ENCODE data around the gene RGS3. TPM values are rescaled to one million over a fixed set of nuclear protein-coding genes. Genes with fewer than 3 reads are reported as not detected.
"Not testable (repeated sequence)": the region's sequence is repeated elsewhere in the genome, so short reads cannot be mapped to it uniquely, and the experiment has no call there.

Gene RGS3
- 10.6 TPM for polyA plus RNA-seq (2013, experiment 1 of 2)
- 13.5 TPM for polyA plus RNA-seq (2013, experiment 2 of 2)

GRCh38 chr9:113463418-113464285, at the start of gene RGS3:
TSS of gene RGS3 (plus strand) at chr9:113463727. CDS start at chr9:113463803, 76 bp downstream.
- no peaks in the 10 kb centered on the region for H3K36me3 ChIP-seq (ENCODE audit: insufficient read depth, low read length)
- H3K9me3 ChIP-seq (ENCODE audit: insufficient read depth, low read depth, low read length) = no peaks in the 10 kb centered on the region
- peaks cover 31% of the 10 kb centered on the region for H3K27me3 ChIP-seq (ENCODE audit: insufficient read depth, low read length)
- WGBS = 6% methylated on average over 54 of the region's 55 CpGs
- H3K27ac ChIP-seq (ENCODE audit: low read depth, low read length) = no peak within 1 kb of the TSS
- H3K9ac ChIP-seq (ENCODE audit: low read depth, low read length) = peak within 1 kb of the TSS; percentile 50
- peaks cover 9% of the 10 kb centered on the region; the same call in 1 of the 2 replicates for H3K4me1 ChIP-seq (ENCODE audit: insufficient read depth, low read length)
- H3K4me3 ChIP-seq (ENCODE audit: low read length) = peak within 1 kb of the TSS; percentile 60

GRCh38 chr9:113416149-113416721, 47.3 kb upstream of the RGS3 start:
- no peaks in the 10 kb centered on the region for H3K27me3 ChIP-seq (ENCODE audit: insufficient read depth, low read length)
- no peak overlapping the region for H3K27ac ChIP-seq (ENCODE audit: low read depth, low read length)
- WGBS = 75% methylated on average over 3 of the region's 3 CpGs
- no peaks in the 10 kb centered on the region for H3K9me3 ChIP-seq (ENCODE audit: insufficient read depth, low read depth, low read length)
- 0 out of 2 replicates have a peak, but pooled peaks cover 5% of the 10 kb centered on the region for H3K4me1 ChIP-seq (ENCODE audit: insufficient read depth, low read length)
- H3K9ac ChIP-seq (ENCODE audit: low read depth, low read length) = no peak overlapping the region
- H3K4me3 ChIP-seq (ENCODE audit: low read length) = no peak overlapping the region
- H3K36me3 ChIP-seq (ENCODE audit: insufficient read depth, low read length) = no peaks in the 10 kb centered on the region

- Histone ChIP-seq H3K4me3 (ENCODE audit: low read length) (no peak overlapping the region), H3K36me3 (ENCODE audit: insufficient read depth, low read length) (no peaks in the 10 kb centered on the region), H3K9ac (ENCODE audit: low read depth, low read length) (no peak overlapping the region), H3K27me3 (ENCODE audit: insufficient read depth, low read length) (no peaks in the 10 kb centered on the region), H3K9me3 (ENCODE audit: insufficient read depth, low read depth, low read length) (no peaks in the 10 kb centered on the region), H3K4me1 (ENCODE audit: insufficient read depth, low read length) (no peaks in the 10 kb centered on the region), H3K27ac (ENCODE audit: low read depth, low read length) (no peak overlapping the region)
- WGBS = 86% methylated on average over 4 of the region's 4 CpGs
These were observed 46.2 kb upstream of the RGS3 start for GRCh38 chr9:113417370-113417769.

- H3K27me3 ChIP-seq (ENCODE audit: insufficient read depth, low read length) = no peaks in the 10 kb centered on the region
- no peak overlapping the region for H3K9ac ChIP-seq (ENCODE audit: low read depth, low read length)
- H3K27ac ChIP-seq (ENCODE audit: low read depth, low read length) = no peak overlapping the region
- H3K36me3 ChIP-seq (ENCODE audit: insufficient read depth, low read length) = no peaks in the 10 kb centered on the region
- 89% methylated on average over 2 of the region's 3 CpGs for WGBS
- H3K4me1 ChIP-seq (ENCODE audit: insufficient read depth, low read length) = peaks cover 5% of the 10 kb centered on the region
- no peak overlapping the region for H3K4me3 ChIP-seq (ENCODE audit: low read length)
- no peaks in the 10 kb centered on the region for H3K9me3 ChIP-seq (ENCODE audit: insufficient read depth, low read depth, low read length)
These were observed 41.8 kb upstream of the RGS3 start for GRCh38 chr9:113421726-113422125.

- H3K36me3 ChIP-seq (ENCODE audit: insufficient read depth, low read length) = no peaks in the 10 kb centered on the region
- H3K4me1 ChIP-seq (ENCODE audit: insufficient read depth, low read length) = peaks cover 5% of the 10 kb centered on the region
- 54% methylated on average over 2 of the region's 2 CpGs for WGBS
- H3K9ac ChIP-seq (ENCODE audit: low read depth, low read length) = no peak overlapping the region
- H3K27ac ChIP-seq (ENCODE audit: low read depth, low read length) = no peak overlapping the region
- no peak overlapping the region for H3K4me3 ChIP-seq (ENCODE audit: low read length)
- no peaks in the 10 kb centered on the region for H3K27me3 ChIP-seq (ENCODE audit: insufficient read depth, low read length)
- no peaks in the 10 kb centered on the region for H3K9me3 ChIP-seq (ENCODE audit: insufficient read depth, low read depth, low read length)
These were observed 38.5 kb upstream of the RGS3 start for GRCh38 chr9:113425072-113425471.

- Histone ChIP-seq H3K36me3 (ENCODE audit: insufficient read depth, low read length) (no peaks in the 10 kb centered on the region), H3K4me1 (ENCODE audit: insufficient read depth, low read length) (peaks cover 5% of the 10 kb centered on the region), H3K4me3 (ENCODE audit: low read length) (no peak overlapping the region), H3K9ac (ENCODE audit: low read depth, low read length) (no peak overlapping the region), H3K27me3 (ENCODE audit: insufficient read depth, low read length) (no peaks in the 10 kb centered on the region), H3K9me3 (ENCODE audit: insufficient read depth, low read depth, low read length) (no peaks in the 10 kb centered on the region), H3K27ac (ENCODE audit: low read depth, low read length) (no peak overlapping the region)
- WGBS = 53% methylated on average over 1 of the region's 1 CpG
These were observed 36.8 kb upstream of the RGS3 start for GRCh38 chr9:113426701-113427100.

GRCh38 chr9:113427629-113428028, 35.9 kb upstream of the RGS3 start:
- Histone ChIP-seq H3K4me3 (ENCODE audit: low read length) (no peak overlapping the region), H3K9me3 (ENCODE audit: insufficient read depth, low read depth, low read length) (no peaks in the 10 kb centered on the region), H3K9ac (ENCODE audit: low read depth, low read length) (no peak overlapping the region), H3K36me3 (ENCODE audit: insufficient read depth, low read length) (no peaks in the 10 kb centered on the region), H3K4me1 (ENCODE audit: insufficient read depth, low read length) (peaks cover 5% of the 10 kb centered on the region), H3K27me3 (ENCODE audit: insufficient read depth, low read length) (no peaks in the 10 kb centered on the region), H3K27ac (ENCODE audit: low read depth, low read length) (no peak overlapping the region)
- WGBS = 98% methylated on average over 2 of the region's 2 CpGs

- no peak overlapping the region for H3K4me3 ChIP-seq (ENCODE audit: low read length)
- H3K27me3 ChIP-seq (ENCODE audit: insufficient read depth, low read length) = no peaks in the 10 kb centered on the region
- WGBS = 80% methylated on average over 1 of the region's 1 CpG
- H3K36me3 ChIP-seq (ENCODE audit: insufficient read depth, low read length) = no peaks in the 10 kb centered on the region
- no peaks in the 10 kb centered on the region for H3K9me3 ChIP-seq (ENCODE audit: insufficient read depth, low read depth, low read length)
- H3K9ac ChIP-seq (ENCODE audit: low read depth, low read length) = no peak overlapping the region
- H3K27ac ChIP-seq (ENCODE audit: low read depth, low read length) = no peak overlapping the region
- H3K4me1 ChIP-seq (ENCODE audit: insufficient read depth, low read length) = peaks cover 5% of the 10 kb centered on the region
These were observed 35.4 kb upstream of the RGS3 start for GRCh38 chr9:113428062-113428615.

- H3K27me3 ChIP-seq (ENCODE audit: insufficient read depth, low read length) = no peaks in the 10 kb centered on the region
- H3K36me3 ChIP-seq (ENCODE audit: insufficient read depth, low read length) = no peaks in the 10 kb centered on the region
- H3K9me3 ChIP-seq (ENCODE audit: insufficient read depth, low read depth, low read length) = no peaks in the 10 kb centered on the region
- H3K27ac ChIP-seq (ENCODE audit: low read depth, low read length) = no peak overlapping the region
- no peak overlapping the region for H3K4me3 ChIP-seq (ENCODE audit: low read length)
- H3K4me1 ChIP-seq (ENCODE audit: insufficient read depth, low read length) = no peaks in the 10 kb centered on the region
- H3K9ac ChIP-seq (ENCODE audit: low read depth, low read length) = no peak overlapping the region
These were observed 32.3 kb upstream of the RGS3 start for GRCh38 chr9:113431191-113431590.

GRCh38 chr9:113436728-113437515, 26.6 kb upstream of the RGS3 start:
- no peaks in the 10 kb centered on the region for H3K9me3 ChIP-seq (ENCODE audit: insufficient read depth, low read depth, low read length)
- no peaks in the 10 kb centered on the region for H3K27me3 ChIP-seq (ENCODE audit: insufficient read depth, low read length)
- WGBS = 84% methylated on average over 4 of the region's 4 CpGs
- H3K36me3 ChIP-seq (ENCODE audit: insufficient read depth, low read length) = no peaks in the 10 kb centered on the region
- H3K4me3 ChIP-seq (ENCODE audit: low read length) = no peak overlapping the region
- H3K27ac ChIP-seq (ENCODE audit: low read depth, low read length) = no peak overlapping the region
- no peaks in the 10 kb centered on the region for H3K4me1 ChIP-seq (ENCODE audit: insufficient read depth, low read length)
- H3K9ac ChIP-seq (ENCODE audit: low read depth, low read length) = no peak overlapping the region

GRCh38 chr9:113437716-113438115, 25.8 kb upstream of the RGS3 start:
- WGBS = 89% methylated on average over 1 of the region's 1 CpG
- not testable (repeated sequence) for H3K9me3 ChIP-seq (ENCODE audit: insufficient read depth, low read depth, low read length); H3K27me3 ChIP-seq (ENCODE audit: insufficient read depth, low read length); H3K9ac ChIP-seq (ENCODE audit: low read depth, low read length); H3K27ac ChIP-seq (ENCODE audit: low read depth, low read length); H3K4me3 ChIP-seq (ENCODE audit: low read length); H3K36me3 ChIP-seq (ENCODE audit: insufficient read depth, low read length); H3K4me1 ChIP-seq (ENCODE audit: insufficient read depth, low read length)

Data from HUES64 (cell line).